GM23338 (cell line): ENCODE data around the gene GRM3. TPM values are rescaled to one million over a fixed set of nuclear protein-coding genes. Genes with fewer than 3 reads are reported as not detected.
A peak's percentile ranks its signal among the peaks of the same experiment; 100 is the strongest.

ENCODE experiments used
- ATAC-seq: fragments of 200-7000 bp; cut with Tn5 transposase; 3 replicates; pipeline ENCODE4 v1.9.1; 2020
- DNase-seq: peaks from one replicate; pipeline ENCODE4 v3.0.0-alpha.2; 2015; ENCODE audit warnings: low spot score
- H2AFZ ChIP-seq: fragments of 200-600 bp; sonication (generic); 2 replicates; pipeline ENCODE4 v1.8.0; 2016; ENCODE audit warnings: antibody characterized with exemption, mild to moderate bottlenecking, moderate library complexity
- H3F3A ChIP-seq: fragments of 200-600 bp; sonication (generic); replicated peaks from 2 replicates; pipeline ENCODE4 v1.8.0; 2017; ENCODE audit warnings: antibody characterized with exemption, mixed run types, low read depth
- H3K27ac ChIP-seq: fragments of 200-600 bp; sonication (generic); 2 replicates; pipeline ENCODE4 v1.6.1; 2016; ENCODE audit warnings: low read depth
- H3K27me3 ChIP-seq: fragments of 200-600 bp; sonication (generic); 2 replicates; pipeline ENCODE4 v1.8.0; 2016; ENCODE audit warnings: mild to moderate bottlenecking, mixed run types, moderate library complexity; ENCODE audit not compliant: insufficient read depth
- H3K36me3 ChIP-seq: fragments of 200-600 bp; sonication (generic); 2 replicates; pipeline ENCODE4 v1.8.0; 2016; ENCODE audit warnings: mild to moderate bottlenecking; ENCODE audit not compliant: insufficient read depth
- H3K4me1 ChIP-seq: fragments of 200-600 bp; sonication (generic); 2 replicates; pipeline ENCODE4 v1.8.0; 2016; ENCODE audit warnings: mild to moderate bottlenecking, moderate library complexity; ENCODE audit not compliant: insufficient read depth
- H3K4me2 ChIP-seq: fragments of 200-600 bp; sonication (generic); 2 replicates; pipeline ENCODE4 v1.7.1; 2017; ENCODE audit warnings: mixed run types
- H3K4me3 ChIP-seq: fragments of 200-600 bp; sonication (generic); 2 replicates; pipeline ENCODE4 v1.6.1; 2016; ENCODE audit warnings: mixed run types
- H3K79me2 ChIP-seq: fragments of 200-600 bp; sonication (generic); replicated peaks from 2 replicates; pipeline ENCODE4 v1.8.0; 2017; ENCODE audit warnings: mild to moderate bottlenecking; ENCODE audit not compliant: insufficient read depth
- H3K9me2 ChIP-seq: fragments of 200-600 bp; sonication (generic); 2 replicates; pipeline ENCODE4 v1.8.0; 2017; ENCODE audit not compliant: insufficient read depth
- H4K20me1 ChIP-seq: fragments of 200-600 bp; sonication (generic); replicated peaks from 2 replicates; pipeline ENCODE4 v1.8.0; 2017; ENCODE audit warnings: mild to moderate bottlenecking; ENCODE audit not compliant: insufficient read depth
- H3K27ac Mint-ChIP-seq: 2 replicates; pipeline ENCODE4 v1.8.0; 2020; ENCODE audit warnings: inconsistent platforms, mild to moderate bottlenecking, moderate library complexity, mixed read lengths
- H3K27me3 Mint-ChIP-seq: 3 replicates; pipeline ENCODE4 v1.8.0; 2022; ENCODE audit warnings: low read depth, mild to moderate bottlenecking, moderate library complexity, mixed read lengths, inconsistent platforms; ENCODE audit not compliant: insufficient read depth, poor library complexity
- H3K36me3 Mint-ChIP-seq: 3 replicates; pipeline ENCODE4 v1.8.0; 2021; ENCODE audit warnings: low read depth, mild to moderate bottlenecking, inconsistent platforms, moderate library complexity, mixed read lengths
- H3K4me1 Mint-ChIP-seq: 3 replicates; pipeline ENCODE4 v1.8.0; 2020; ENCODE audit warnings: mild to moderate bottlenecking, inconsistent platforms, mixed read lengths
- H3K4me3 Mint-ChIP-seq: 3 replicates; pipeline ENCODE4 v1.8.0; 2021; ENCODE audit warnings: moderate library complexity, mild to moderate bottlenecking, inconsistent platforms, mixed read lengths
- H3K9me3 Mint-ChIP-seq: 3 replicates; pipeline ENCODE4 v1.8.0; 2020; ENCODE audit warnings: moderate library complexity, mild to moderate bottlenecking, inconsistent platforms, mixed read lengths
- JUNB ChIP-seq: IDR thresholded peaks from one replicate; pipeline ENCODE4 v1.6.1; 2016; ENCODE audit warnings: antibody characterized with exemption; ENCODE audit not compliant: unreplicated experiment
- NANOG ChIP-seq: IDR thresholded peaks from 2 replicates; pipeline ENCODE4 v1.6.1; 2016; ENCODE audit warnings: antibody characterized with exemption, borderline replicate concordance
- POLR2AphosphoS5 ChIP-seq: IDR thresholded peaks from 2 replicates; pipeline ENCODE4 v1.6.1; 2016; ENCODE audit warnings: antibody characterized with exemption, low read depth
- REST ChIP-seq: IDR thresholded peaks from one replicate; pipeline ENCODE4 v1.6.1; 2018; ENCODE audit warnings: antibody characterized with exemption; ENCODE audit not compliant: unreplicated experiment
- ZNF114 ChIP-seq: fragments of 250-450 bp; sonication (Bioruptor Pico); IDR thresholded peaks from 2 replicates; pipeline ENCODE4 v1.5.0; 2020; ENCODE audit warnings: mild to moderate bottlenecking, moderate library complexity
- ZNF331 ChIP-seq: fragments of 250-450 bp; sonication (Bioruptor Pico); IDR thresholded peaks from 2 replicates; pipeline ENCODE4 v1.5.0; 2020; ENCODE audit warnings: low read depth, mild to moderate bottlenecking, moderate library complexity
- polyA plus RNA-seq: library from polyadenylated mRNA; unstranded; fragments of >200 nt; fragmentation: Nextera tagmentation; extraction: Ambion mirVana; gene quantifications from 2 replicates; pipeline ENCODE4 v1.2.1, GENCODE V29; 2016
- total RNA-seq: library from RNA; depleted of rRNA; stranded (reverse); fragments of >200 nt; shearing (Covaris generic); gene quantifications from 2 replicates; pipeline ENCODE4 v1.2.3, GENCODE V29; 2014
- TF ChIP-seq, protein P1 (sequence below): IDR thresholded peaks from 2 replicates; pipeline ENCODE4 v1.6.1; 2016; ENCODE audit warnings: antibody characterized with exemption
- TF ChIP-seq, protein P2 (sequence below): fragments of 250-450 bp; sonication (Bioruptor Pico); IDR thresholded peaks from 2 replicates; pipeline ENCODE4 v1.5.0; 2020; ENCODE audit warnings: mild to moderate bottlenecking, moderate library complexity

Gene GRM3
- total and polyA plus RNA-seq, 2 experiments from 2014 or later, result 0.79 to 1.9 TPM

GRCh38 chr7:86598721-86599120, 45.0 kb upstream of the GRM3 start:
- no peaks in the 10 kb centered on the region for H3K9me2 ChIP-seq
- peak overlapping the region; percentile 87; the same call in 1 of the 2 replicates for H2AFZ ChIP-seq
- no peaks in the 10 kb centered on the region for H3F3A ChIP-seq
- Mint-ChIP-seq H3K27me3 (no peaks in the 10 kb centered on the region), H3K27ac (no peak overlapping the region), H3K9me3 (no peaks in the 10 kb centered on the region), H3K36me3 (no peaks in the 10 kb centered on the region), H3K4me3 (no peak overlapping the region), H3K4me1 (peaks cover 10% of the 10 kb centered on the region)
- H3K27me3 ChIP-seq, result no peaks in the 10 kb centered on the region
- H3K4me2 ChIP-seq, result no peak overlapping the region
- ATAC-seq, result no peak
- no peaks in the 10 kb centered on the region for H3K36me3 ChIP-seq
- no peaks in the 10 kb centered on the region for H4K20me1 ChIP-seq
- H3K4me3 ChIP-seq, result no peak overlapping the region
- DNase-seq, result peak; percentile 7
- TF ChIP-seq ZNF114 (CRISPR knock-in tag) (no peak), POLR2AphosphoS5 (no peak), ZNF331 (CRISPR knock-in tag) (no peak), JUNB (no peak), NANOG (no peak), REST (no peak)
- TF ChIP-seq, protein P1, sequence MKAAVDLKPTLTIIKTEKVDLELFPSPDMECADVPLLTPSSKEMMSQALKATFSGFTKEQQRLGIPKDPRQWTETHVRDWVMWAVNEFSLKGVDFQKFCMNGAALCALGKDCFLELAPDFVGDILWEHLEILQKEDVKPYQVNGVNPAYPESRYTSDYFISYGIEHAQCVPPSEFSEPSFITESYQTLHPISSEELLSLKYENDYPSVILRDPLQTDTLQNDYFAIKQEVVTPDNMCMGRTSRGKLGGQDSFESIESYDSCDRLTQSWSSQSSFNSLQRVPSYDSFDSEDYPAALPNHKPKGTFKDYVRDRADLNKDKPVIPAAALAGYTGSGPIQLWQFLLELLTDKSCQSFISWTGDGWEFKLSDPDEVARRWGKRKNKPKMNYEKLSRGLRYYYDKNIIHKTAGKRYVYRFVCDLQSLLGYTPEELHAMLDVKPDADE, result no peak
- TF ChIP-seq, protein P2, sequence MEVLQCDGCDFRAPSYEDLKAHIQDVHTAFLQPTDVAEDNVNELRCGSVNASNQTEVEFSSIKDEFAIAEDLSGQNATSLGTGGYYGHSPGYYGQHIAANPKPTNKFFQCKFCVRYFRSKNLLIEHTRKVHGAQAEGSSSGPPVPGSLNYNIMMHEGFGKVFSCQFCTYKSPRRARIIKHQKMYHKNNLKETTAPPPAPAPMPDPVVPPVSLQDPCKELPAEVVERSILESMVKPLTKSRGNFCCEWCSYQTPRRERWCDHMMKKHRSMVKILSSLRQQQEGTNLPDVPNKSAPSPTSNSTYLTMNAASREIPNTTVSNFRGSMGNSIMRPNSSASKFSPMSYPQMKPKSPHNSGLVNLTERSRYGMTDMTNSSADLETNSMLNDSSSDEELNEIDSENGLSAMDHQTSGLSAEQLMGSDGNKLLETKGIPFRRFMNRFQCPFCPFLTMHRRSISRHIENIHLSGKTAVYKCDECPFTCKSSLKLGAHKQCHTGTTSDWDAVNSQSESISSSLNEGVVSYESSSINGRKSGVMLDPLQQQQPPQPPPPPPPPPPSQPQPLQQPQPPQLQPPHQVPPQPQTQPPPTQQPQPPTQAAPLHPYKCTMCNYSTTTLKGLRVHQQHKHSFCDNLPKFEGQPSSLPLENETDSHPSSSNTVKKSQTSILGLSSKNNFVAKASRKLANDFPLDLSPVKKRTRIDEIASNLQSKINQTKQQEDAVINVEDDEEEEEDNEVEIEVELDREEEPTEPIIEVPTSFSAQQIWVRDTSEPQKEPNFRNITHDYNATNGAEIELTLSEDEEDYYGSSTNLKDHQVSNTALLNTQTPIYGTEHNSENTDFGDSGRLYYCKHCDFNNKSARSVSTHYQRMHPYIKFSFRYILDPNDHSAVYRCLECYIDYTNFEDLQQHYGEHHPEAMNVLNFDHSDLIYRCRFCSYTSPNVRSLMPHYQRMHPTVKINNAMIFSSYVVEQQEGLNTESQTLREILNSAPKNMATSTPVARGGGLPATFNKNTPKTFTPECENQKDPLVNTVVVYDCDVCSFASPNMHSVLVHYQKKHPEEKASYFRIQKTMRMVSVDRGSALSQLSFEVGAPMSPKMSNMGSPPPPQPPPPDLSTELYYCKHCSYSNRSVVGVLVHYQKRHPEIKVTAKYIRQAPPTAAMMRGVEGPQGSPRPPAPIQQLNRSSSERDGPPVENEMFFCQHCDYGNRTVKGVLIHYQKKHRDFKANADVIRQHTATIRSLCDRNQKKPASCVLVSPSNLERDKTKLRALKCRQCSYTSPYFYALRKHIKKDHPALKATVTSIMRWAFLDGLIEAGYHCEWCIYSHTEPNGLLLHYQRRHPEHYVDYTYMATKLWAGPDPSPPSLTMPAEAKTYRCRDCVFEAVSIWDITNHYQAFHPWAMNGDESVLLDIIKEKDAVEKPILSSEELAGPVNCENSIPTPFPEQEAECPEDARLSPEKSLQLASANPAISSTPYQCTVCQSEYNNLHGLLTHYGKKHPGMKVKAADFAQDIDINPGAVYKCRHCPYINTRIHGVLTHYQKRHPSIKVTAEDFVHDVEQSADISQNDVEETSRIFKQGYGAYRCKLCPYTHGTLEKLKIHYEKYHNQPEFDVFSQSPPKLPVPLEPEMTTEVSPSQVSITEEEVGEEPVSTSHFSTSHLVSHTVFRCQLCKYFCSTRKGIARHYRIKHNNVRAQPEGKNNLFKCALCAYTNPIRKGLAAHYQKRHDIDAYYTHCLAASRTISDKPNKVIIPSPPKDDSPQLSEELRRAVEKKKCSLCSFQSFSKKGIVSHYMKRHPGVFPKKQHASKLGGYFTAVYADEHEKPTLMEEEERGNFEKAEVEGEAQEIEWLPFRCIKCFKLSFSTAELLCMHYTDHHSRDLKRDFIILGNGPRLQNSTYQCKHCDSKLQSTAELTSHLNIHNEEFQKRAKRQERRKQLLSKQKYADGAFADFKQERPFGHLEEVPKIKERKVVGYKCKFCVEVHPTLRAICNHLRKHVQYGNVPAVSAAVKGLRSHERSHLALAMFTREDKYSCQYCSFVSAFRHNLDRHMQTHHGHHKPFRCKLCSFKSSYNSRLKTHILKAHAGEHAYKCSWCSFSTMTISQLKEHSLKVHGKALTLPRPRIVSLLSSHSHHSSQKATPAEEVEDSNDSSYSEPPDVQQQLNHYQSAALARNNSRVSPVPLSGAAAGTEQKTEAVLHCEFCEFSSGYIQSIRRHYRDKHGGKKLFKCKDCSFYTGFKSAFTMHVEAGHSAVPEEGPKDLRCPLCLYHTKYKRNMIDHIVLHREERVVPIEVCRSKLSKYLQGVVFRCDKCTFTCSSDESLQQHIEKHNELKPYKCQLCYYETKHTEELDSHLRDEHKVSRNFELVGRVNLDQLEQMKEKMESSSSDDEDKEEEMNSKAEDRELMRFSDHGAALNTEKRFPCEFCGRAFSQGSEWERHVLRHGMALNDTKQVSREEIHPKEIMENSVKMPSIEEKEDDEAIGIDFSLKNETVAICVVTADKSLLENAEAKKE (CRISPR knock-in tag), result no peak
- H3K79me2 ChIP-seq, result no peaks in the 10 kb centered on the region
- H3K4me1 ChIP-seq, result no peaks in the 10 kb centered on the region
- no peak overlapping the region for H3K27ac ChIP-seq
